Measurements from ENCODE around the gene MOK.

MOK gene

GRCh38 chr14:102225386-102225785 is 79.6 kb downstream of the MOK start:
- TF ChIP-seq CTCF (IDR thresholded peaks at IDR 0.05; ENCODE audit: low read depth, low read length, missing control alignments) = no peak
- H3K4me3 ChIP-seq (ENCODE audit: low read depth, low read length) = no peak overlapping the region
- DNase-seq (ENCODE audit: low read depth) = no peak

- no peak for TF ChIP-seq CTCF (IDR thresholded peaks at IDR 0.05; ENCODE audit: low read depth, low read length, missing control alignments)
- no peak overlapping the region for H3K4me3 ChIP-seq (ENCODE audit: low read depth, low read length)
- no peak for DNase-seq (ENCODE audit: low read depth)
Observed at GRCh38 chr14:102223682-102224081, 81.3 kb downstream of the MOK start.

GRCh38 chr14:102222751-102223150 is 82.2 kb downstream of the MOK start:
- DNase-seq (ENCODE audit: low read depth) = no peak
- no peak for TF ChIP-seq CTCF (IDR thresholded peaks at IDR 0.05; ENCODE audit: low read depth, low read length, missing control alignments)
- no peak overlapping the region for H3K4me3 ChIP-seq (ENCODE audit: low read depth, low read length)

GRCh38 chr14:102222009-102222575 is 82.9 kb downstream of the MOK start:
- no peak for DNase-seq (ENCODE audit: low read depth)
- TF ChIP-seq CTCF (IDR thresholded peaks at IDR 0.05; ENCODE audit: low read depth, low read length, missing control alignments) = no peak
- no peak overlapping the region for H3K4me3 ChIP-seq (ENCODE audit: low read depth, low read length)

GRCh38 chr14:102221026-102221425 is 83.9 kb downstream of the MOK start:
- TF ChIP-seq CTCF (IDR thresholded peaks at IDR 0.05; ENCODE audit: low read depth, low read length, missing control alignments) = no peak
- DNase-seq (ENCODE audit: low read depth) = no peak

GRCh38 chr14:102220031-102220430 is 84.9 kb downstream of the MOK start:
- DNase-seq (ENCODE audit: low read depth) = peak; percentile 13
- no peak overlapping the region for H3K4me3 ChIP-seq (ENCODE audit: low read depth, low read length)
- TF ChIP-seq CTCF (IDR thresholded peaks at IDR 0.05; ENCODE audit: low read depth, low read length, missing control alignments) = no peak

More at GRCh38 chr14:102221026-102221425, 83.9 kb downstream of the MOK start:
- no peak overlapping the region for H3K4me3 ChIP-seq (ENCODE audit: low read depth, low read length)

GRCh38 chr14:102219316-102219715 is 85.6 kb downstream of the MOK start:
- no peak overlapping the region for H3K4me3 ChIP-seq (ENCODE audit: low read depth, low read length)
- DNase-seq (ENCODE audit: low read depth) = no peak
- no peak for TF ChIP-seq CTCF (IDR thresholded peaks at IDR 0.05; ENCODE audit: low read depth, low read length, missing control alignments)
